Hematopoietic multipotent progenitor cell treated with erythropoietin and hydrocortisone succinate and interleukin-3 and kit ligand, for 6 days (in vitro differentiated cells): ENCODE results near the gene PLXNA2.
A peak's percentile ranks its signal among the peaks of the same experiment; 100 is the strongest.

ENCODE experiments used
- DNase-seq: peaks from one replicate; pipeline ENCODE4 v3.0.0-alpha.2; 2015

The PLXNA2 gene

DNA sequence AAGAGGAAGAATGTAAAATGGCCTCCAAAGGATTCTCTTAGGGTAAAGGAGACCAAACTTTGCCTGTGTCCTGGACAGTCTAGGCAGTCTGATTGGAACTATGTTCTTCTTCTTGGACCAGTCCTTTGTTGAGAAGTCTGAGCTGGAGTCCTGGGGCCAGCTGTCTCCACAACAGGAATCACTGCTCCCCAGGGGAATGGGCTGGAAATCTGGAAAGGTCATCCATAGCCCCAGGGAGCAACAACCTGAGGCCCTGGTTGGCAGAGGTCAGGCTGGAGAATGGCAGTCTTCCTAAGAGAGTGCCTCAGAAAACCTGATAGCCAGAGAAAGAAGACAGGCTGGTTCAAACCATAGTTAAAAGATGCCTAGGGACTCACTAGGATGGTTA is 68.7 kb downstream of the PLXNA2 start:
- DNase-seq: no peak

DNA sequence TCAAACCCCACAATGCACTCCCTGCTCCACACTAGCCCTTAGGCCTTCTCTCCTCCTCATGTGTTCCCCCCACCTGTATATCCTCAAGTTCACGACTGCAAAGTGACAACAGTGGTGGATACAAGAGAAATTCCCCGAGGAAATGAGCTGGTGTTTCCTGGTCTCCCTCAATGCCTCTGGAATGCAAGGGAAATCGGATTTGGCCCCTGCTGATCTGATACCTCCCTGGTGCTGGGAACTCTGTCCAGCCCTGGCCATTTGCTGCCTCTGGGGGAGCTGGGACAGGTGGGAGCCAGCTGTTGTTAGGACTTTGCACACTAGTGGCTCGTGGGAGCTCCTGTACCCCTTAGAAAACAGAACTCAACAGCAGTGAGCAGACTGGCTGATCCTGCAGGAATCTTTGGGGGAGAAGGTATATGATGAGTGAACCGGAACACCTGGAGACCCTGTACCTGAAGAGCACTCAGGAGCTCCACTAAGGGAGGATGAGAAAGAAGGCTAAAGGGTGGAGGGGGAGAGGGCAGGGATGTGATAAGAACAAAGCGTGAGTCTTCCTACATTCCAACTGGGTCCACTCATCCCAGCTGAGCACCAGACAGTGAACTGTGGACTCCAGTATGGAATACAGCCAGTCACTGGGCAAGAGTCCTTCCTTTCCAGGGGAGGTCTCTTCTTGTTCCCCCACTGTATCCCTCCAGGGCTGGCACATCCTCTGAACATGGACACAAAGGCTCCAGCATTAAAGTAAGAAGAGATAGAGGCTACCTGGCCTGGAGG is 69.3 kb downstream of the PLXNA2 start:
- no peak for DNase-seq

DNA sequence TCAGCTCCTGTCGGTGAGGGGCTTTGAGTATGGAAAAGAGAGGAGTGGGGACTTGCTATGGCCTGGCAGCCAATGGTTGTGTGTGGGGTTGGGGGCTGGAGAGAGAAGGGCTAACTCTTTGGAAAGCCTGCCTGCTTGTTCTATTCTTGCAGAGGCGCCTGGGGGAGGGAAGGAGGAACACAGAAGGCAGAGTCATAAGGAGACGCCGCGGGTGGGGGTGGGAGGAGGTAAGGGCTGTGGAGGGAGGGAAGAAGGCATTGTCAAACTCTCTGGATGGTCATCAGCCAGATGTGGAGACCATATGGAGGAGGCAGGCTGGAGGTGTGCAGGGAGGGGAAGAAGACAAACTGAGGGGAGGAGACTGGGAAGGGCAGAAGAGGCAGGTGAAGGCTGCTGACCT is 70.0 kb downstream of the PLXNA2 start:
- no peak for DNase-seq

DNA sequence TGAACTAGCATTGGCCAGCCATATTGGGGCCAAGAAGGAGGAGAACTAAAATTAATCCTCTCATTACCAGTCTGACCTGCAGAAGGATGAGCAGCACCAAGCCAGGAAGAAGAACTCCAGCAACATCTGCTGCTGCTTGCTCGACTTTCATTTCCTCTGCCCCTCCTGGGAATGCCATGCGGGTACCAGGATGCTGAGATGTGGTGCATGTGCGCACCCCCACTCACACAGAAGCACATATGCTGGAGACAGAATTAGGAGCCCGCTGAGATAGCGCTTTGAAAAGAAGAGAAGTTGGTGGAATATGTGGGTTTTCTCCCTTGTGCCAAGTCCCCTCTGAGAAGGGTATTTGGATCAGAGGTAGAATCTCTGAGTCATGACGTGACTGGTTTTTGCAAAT is 70.4 kb downstream of the PLXNA2 start:
- DNase-seq: no peak

DNA sequence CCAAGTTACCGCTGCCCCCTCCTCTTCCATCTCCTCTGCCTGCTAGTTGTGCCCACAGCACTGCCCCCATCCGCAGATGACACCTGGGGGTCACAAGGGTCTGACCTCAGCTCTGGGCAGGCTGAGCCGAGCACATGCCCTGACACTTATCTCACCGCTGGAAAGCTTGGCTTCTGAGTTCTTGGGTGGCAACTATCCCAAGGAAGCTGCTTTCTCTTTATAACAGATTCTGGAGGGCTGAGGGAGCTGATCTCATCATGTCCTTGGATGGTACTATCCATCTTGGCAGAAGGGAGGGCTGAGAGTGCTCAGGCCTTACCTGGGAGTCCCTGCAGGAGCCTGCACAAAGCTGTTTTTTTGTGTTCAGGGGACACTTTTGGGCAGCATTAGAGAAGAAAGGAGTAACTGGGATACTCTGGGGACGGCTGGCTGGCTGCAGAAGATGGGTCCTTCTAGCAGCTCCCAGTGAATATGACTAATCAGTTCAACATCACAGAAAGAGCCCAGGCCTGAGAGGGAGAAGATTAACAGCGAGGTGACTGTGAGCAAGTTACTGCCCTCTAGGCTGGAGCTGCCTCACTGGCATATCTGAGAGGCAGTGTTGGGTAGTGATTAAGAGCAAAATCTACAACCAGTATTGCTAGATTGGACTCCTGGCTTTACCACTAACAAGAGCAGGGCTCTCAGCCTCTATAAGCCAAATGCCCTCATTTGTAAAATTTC is 71.6 kb downstream of the PLXNA2 start:
- peak; percentile 92 for DNase-seq

DNA sequence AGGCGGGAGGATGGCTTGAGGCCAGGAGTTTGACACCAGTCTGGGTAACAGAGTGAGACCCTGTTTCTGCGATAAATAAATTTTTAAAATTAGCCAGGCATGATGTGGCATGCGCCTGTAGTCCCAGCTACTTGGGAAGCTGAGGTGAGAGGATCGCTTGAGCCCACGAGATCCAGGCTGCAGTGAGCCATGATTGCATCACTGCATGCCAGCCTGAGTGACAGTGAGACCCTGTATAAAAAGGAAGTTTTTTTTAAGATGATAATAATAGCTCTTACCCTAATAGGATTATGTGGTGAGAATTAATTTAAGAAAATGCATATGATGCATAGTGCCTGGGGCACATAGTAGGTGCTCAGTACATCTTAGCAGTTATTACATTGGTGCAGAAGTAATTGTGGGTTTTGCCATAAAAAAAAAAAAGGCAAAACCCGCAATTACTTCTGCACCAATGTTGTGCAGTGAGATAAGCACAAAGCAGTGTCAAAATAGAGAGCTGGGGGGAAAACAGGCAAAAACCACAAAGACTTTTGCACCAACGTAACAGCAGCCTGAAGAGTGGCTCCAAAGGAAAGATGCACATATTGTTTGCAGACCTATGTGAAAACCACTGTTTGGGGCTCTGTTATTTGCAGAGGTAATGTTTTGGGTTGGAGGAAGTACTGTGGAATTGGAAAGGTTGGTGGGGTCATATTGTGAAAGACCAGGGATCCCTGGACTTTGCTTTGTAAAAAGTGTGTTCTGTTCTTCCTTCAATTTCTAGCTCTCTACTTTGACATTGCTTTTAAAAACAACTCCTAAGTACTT is 72.4 kb downstream of the PLXNA2 start:
- DNase-seq: peak; percentile 83

DNA sequence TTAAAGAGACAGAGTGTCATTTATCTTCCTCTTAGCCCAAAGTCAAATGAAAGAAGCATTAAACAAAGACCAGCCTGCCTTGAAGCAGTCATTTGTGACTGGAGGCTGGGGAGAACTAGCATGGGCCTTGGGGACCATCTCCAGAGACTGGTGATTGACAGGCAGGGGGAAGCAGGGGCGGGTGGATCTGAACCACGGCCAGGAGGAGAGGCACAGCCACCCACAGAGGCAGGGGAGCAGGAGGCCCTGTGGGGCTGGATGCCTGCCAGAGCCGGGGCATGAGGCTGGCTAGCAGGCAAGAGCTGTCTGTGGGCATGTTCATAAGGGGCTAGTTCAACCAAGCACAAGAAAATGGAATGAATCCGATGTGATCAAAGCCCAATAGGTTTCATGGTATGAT is 73.9 kb downstream of the PLXNA2 start:
- peak; percentile 86 for DNase-seq

DNA sequence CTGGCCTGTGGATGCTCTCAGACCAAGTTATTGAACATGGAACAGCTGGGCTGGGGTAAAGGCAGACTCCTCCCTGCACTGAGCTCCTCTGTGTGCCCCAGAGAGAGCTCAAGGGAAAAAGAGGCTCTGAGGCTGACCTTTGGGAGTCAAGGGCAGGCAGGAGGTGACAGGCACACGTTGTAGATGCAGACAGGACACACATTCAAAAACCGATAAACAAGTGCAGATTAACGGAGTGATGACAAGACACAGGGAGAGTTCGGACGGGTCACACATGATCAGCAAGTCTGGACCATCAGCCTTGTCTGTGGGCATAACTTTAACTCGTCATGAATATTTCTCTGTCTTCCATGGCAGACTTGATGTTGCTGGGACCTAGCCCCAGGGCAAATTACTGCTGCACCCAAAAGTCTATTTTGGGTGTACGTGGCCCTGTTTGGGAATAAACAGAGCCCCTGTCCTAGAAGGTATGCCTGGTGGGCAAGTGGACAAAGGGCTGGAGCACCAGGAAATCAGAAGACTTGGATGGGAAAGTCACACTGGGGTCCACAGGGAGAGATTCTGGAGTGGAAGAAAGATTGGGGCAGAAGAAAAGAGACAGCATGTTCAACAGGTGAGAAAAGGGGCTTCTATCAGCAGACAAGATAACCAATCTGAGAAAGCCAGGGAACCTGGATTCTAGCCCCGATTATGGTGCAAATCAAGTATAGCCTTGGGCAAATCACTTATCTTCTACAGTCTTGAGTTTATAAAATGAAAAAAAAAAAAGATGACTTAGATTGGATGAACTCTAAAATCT is 74.9 kb downstream of the PLXNA2 start:
- no peak for DNase-seq

DNA sequence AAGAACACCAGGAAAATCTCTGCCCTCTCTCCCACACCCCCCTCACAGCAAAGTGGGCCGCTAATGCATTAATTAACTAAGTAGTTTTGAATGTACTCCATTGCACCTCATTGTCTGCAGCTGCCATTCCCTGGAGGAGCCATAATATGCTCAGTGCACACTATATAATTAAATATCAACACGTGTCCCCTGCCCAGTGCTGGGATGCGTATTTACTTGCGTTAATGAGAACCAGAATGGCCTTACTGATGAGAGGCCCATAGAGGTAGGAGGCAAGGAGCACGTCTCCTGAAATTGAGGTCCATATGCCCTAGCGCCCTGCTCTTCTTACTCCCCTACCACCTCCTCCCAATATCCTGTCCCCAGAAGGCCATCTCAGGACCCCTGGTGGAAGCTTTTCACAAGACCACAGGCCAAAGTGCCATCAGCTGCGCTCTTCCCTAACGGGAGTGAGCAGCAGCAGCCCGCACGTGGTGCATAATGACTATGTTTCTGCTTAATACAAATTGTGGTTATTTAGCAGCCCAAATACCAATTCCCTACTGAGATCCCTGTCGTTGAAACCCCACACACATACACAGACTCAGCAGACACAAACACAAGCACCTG is 76.8 kb downstream of the PLXNA2 start:
- no peak for DNase-seq

DNA sequence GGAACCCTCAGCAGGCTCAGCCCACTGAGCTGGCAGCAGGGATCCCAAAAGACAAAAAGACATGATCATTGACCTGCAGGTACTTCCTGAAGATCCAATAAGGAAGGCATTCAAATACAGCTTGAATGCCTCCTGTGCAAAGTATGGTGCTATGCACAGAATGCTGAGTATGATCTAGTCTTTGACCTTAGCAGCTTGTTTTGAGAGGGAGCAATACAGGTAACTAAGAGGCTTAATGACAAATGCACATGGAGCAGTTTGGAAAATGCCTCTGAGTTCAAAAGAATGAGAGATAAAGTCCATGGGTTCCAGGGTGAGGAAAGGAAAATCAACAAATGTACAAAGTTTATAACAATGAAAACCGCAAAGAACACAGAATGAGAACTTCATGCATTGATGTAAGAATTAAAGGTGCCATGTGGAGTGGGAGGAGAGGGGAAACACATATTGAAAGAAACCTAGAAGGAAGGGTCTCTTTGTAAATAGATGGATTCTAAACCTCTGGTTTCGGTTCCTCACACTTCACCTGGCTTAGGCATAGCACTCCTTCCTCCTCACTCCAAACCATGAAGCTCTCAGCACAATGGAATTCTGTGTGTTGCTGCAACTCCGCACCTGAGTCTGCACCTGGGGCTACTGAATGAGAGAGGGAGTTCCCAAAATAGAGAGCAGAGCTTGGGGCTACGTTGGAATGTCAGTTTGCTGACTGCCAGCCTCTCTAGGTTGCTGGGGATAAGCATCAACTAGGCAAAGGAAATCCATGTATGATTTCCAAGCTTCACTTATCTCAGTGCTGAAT is 77.6 kb downstream of the PLXNA2 start:
- no peak for DNase-seq

DNA sequence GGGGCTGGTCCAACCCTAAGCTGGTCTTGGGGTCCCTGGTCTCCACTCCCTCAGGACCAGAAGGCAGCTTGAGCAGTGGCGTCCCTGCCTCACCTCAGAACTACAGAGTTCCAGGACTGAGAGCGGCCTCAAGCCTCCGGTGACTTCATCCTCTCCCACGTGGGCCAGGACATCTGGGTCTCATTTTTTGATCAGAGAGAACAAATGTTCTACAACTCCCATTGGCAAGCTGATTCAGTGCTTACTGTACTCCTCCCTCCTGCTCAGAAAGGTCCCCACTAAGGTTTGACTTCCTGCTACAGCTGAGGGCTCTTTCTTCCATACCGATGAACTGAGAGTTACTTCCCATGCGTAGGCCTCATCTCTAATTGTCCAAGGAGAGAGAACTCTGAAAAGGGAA is 78.5 kb downstream of the PLXNA2 start:
- no peak for DNase-seq

DNA sequence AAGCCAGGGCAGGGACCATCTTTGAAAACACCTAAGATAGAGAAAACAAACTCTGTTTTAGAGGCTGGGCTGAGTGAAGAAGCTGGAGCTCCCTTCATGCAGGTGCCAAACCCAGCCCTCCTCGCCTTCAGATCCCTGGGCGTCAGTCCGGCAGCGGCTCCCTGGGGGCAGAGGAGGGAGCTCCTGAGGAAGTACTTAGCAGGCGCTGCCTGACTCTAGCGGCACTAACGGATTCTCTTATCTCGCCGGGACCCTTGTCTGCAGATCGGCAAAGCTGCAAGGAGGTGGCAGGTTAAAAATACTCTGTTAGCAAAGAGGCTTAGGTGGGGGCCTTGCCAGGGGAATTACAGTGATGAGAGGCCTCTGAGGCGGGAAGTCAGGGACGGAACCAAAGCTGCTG is 79.6 kb downstream of the PLXNA2 start:
- DNase-seq: peak; percentile 92

DNA sequence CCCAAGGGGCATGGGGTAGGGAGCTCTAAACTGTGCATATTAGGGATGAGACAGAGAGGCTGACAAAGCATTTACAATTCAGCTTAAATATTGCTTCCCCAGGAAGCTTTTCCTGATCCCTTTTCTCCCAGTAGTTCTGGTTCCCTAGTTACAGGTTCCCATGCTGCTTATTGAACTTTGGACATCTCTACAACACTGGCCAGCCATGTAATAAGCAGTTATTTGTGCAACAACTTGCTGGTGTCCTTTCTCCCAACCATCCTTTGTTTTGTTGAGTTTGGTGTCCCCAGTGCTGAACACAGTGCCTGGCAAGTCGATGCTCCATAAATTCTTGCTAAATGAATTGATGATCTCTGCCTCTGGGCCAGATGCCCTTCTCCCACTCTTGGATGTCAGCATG is 80.6 kb downstream of the PLXNA2 start:
- DNase-seq: no peak

DNA sequence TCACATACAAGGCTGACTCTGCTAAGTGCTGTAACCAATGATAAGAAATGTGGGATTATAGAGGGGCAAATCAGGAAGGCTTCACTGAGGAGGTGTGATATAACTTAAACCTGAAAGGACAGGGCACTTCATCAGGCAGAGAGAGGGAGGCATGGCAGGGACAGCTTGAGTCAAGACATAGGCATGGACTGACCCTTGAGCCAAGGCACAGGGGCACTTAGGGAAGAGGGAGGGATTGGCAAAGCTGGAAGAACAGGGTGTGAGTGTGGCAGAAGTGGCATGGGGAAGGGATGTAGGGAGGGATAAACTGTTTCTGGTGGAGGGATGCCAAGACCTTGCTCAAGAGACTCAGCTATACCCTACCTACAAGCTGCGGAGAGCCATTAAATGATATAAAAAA is 81.3 kb downstream of the PLXNA2 start:
- no peak for DNase-seq

DNA sequence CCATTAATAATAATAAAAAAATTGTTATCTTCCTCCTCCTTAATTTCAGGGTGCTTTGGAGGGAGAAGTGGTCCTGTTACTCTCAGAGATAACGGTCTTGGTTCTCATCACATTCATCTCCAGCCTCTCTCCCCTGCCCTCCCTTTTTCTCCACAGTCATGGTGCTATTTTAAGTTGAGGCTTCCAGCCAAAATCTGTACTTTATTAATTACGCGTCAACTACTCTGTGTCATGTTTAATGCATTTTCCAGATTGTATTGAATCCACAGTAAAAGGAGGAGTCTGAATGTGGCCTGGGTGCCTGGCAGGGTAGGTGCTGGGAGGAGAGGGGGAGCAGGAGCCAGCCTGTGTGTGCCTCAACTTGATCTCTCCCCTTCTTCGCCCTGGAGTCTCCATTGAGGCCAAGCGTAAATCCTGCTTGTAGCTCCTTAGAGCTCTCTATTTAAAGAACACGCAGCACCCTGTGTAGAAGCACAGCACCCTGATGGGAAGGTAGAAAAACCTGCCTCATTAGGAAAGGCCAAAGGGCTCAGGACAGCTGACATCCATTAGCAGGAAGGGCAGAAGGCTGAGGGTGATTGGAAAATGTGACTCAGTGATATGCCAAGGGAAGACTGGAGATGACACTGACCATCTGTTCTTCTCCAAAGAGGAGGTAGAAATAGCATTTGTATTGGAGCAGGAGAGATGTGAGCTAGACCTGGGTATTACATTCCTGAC is 82.4 kb downstream of the PLXNA2 start:
- DNase-seq: no peak

DNA sequence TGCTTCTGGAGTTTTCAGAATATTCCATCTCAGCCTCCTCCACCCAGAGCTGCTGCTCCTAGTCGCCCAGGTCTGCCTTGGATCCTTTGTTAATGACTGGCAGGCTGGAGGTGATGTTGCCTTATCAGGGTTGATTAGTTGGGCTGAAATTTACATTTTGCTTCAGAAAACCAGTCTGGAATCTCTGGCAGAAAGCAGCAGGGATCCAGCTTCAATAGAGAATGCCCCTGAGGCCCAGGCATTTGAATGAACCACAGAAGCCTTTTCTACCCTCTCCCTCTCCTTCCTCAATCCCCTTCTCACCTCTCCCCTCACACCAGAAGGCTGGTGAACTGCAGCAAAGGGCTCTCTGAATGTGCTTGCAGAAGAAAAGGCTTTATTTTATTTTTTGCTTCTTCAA is 83.2 kb downstream of the PLXNA2 start:
- DNase-seq: no peak

DNA sequence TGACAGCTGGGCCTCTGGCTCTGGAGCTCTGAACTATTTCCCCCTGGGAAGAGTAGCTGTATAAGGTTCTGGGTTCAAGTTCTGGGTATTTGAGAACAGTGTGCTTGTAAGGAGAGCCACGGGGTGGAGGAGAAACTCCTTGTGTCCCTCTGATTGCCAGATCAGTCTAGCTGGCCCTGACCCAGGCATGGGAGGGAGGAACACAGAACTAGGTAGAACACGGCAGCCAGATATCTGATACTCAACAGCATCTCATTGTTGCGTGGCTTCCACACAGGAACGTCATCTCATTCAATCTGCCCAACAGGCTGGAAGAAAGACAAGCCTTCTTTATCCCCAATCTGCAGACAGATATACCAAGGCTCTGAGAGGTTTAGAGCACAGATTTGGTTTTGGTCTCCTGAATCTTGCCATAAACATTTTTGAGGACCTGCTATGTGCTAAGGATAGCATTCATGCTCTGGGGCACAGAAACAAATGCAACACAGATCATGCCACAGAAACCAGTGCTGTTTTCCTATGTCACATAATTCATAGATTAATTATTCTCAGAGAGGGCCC is 83.8 kb downstream of the PLXNA2 start:
- no peak for DNase-seq

DNA sequence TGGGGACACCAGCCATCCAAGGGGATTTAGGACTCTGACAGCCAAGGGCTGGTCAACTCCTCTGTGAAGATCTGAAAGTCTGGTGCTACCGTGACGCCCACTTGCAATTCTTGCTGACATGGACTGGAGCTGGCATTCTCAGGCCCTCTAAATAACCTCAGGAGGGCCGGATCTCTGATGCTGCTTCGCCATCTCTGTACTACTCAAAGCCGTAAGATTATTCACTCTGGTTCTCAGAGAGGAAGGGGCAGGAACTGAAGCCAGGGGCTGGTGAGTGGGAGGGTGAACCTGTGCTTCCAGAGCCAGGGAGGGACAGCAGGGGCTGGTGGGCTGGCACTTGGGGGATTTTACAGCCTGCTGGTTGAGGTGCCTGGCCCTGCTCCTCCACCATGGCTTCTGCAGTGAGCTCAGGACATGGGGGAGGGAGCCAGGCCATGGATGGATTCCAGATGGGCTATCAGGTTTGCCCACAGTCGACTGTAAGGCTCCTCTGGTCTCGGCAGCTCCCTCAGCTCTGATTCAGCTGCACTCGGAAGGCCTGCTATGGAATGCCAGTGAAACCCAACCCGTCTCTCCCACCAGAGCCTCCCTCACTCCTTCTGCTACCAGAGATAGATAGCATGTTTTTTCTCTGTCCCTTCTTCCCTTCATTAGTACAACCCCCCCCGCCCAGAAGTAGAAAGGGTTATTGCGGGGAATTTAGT is 84.5 kb downstream of the PLXNA2 start:
- DNase-seq: no peak

DNA sequence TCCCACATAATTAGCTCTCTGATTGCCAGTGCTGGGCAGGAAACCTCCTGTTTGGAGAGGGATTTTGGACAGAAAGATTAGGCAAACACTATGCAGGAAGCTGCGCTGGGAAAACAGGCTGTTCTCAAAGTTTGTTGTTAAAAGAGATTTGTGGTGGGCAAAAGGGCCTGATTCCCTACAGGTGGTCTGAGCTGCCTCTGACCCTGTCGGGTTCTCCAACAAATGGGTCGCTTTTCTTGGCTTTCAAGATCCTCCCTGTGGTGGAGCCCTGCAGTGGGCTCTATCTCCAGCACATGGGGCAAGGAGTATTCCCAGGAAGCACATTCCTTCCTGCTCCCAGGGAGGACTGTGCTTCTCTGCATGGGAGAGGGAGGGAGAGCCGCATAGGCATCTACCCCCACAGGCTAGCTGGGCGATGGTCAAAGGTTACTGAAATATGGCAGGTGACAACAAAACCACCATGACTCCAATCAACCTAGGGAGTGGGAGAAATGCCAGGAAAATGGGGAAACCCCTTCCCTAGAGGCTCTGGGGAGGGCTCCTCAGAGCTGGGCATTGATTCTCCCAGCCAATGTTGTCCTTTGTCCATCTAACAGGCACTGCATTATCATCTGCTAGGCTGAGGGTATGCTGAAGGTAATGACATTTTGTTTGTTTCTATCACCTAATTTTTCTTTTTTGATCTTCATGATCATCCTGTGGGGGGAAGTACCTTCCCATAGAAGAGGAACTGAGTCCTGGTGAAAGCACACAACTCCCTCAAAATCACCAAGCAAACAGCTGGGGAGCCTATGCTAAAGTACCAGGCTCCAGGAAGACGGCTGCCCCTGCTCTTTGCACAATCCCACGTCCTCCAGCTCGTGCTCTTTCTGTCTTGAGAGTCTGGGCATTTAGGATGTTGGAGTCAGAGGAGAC is 85.3 kb downstream of the PLXNA2 start:
- no peak for DNase-seq
